Measurements from ENCODE around the gene RNF115. TPM values are rescaled to one million over a fixed set of nuclear protein-coding genes. Genes with fewer than 3 reads are reported as not detected.

Gene RNF115
- total and polyA plus RNA-seq, 2 of the 13 experiments (the other 11 are each of a cell fraction or from before 2014, with no cell fraction given): 6.0 to 10.1 TPM

DNA sequence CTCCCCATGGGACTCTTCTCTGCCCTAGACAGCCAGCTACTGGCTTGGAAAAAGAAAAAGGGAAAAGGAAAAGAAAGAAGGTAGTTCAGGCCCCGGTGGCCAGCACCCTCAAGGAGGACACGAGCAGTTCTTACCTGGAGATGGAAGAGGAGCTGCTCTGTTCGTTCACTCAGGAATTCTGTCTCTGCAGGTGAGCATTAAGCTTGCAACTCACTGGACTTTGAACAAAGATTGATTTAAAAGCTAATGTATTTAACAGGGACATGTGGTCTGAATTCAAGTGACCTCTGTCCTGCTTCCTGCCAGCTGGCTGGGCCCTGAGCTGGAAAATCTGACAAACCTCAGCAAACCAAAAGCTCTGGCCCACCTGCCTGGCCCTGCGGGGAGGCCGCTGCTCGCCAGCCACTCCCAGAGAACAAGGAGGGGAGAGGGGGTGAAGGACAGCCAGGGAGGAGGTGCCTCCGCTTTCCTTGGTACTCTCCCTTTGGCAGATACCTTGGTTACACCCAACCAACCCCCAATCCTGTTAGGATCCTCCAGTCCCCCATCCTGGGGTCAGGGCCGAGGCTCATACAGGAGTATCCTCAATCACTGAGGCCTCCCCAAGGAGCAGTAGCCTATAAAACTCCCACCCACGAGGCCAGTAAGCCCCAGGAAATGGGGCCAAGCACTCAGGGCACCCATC is 116.6 kb downstream of the RNF115 start, which contains the start of gene PDZK1 (continued):
- 0 out of 2 replicates have a peak, but pooled peaks have one; percentile 15 for TF ChIP-seq ZNF614 (CRISPR knock-in tag; IDR thresholded peaks at IDR 0.05; ENCODE audit: borderline replicate concordance)
- TF ChIP-seq, protein P1, sequence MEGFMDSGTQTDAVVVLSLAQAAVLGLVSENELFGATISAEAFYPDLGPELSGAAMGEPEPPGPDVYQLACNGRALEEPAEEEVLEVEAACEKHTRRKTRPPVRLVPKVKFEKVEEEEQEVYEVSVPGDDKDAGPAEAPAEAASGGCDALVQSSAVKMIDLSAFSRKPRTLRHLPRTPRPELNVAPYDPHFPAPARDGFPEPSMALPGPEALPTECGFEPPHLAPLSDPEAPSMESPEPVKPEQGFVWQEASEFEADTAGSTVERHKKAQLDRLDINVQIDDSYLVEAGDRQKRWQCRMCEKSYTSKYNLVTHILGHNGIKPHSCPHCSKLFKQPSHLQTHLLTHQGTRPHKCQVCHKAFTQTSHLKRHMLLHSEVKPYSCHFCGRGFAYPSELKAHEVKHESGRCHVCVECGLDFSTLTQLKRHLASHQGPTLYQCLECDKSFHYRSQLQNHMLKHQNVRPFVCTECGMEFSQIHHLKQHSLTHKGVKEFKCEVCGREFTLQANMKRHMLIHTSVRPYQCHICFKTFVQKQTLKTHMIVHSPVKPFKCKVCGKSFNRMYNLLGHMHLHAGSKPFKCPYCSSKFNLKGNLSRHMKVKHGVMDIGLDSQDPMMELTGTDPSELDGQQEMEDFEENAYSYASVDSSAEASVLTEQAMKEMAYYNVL (CRISPR knock-in tag; IDR thresholded peaks at IDR 0.05; ENCODE audit: borderline replicate concordance): 0 out of 2 replicates have a peak, but pooled peaks have one; percentile 42
- no peak for TF ChIP-seq NFKBIZ (CRISPR knock-in tag; IDR thresholded peaks at IDR 0.05)
- TF ChIP-seq, protein P2, sequence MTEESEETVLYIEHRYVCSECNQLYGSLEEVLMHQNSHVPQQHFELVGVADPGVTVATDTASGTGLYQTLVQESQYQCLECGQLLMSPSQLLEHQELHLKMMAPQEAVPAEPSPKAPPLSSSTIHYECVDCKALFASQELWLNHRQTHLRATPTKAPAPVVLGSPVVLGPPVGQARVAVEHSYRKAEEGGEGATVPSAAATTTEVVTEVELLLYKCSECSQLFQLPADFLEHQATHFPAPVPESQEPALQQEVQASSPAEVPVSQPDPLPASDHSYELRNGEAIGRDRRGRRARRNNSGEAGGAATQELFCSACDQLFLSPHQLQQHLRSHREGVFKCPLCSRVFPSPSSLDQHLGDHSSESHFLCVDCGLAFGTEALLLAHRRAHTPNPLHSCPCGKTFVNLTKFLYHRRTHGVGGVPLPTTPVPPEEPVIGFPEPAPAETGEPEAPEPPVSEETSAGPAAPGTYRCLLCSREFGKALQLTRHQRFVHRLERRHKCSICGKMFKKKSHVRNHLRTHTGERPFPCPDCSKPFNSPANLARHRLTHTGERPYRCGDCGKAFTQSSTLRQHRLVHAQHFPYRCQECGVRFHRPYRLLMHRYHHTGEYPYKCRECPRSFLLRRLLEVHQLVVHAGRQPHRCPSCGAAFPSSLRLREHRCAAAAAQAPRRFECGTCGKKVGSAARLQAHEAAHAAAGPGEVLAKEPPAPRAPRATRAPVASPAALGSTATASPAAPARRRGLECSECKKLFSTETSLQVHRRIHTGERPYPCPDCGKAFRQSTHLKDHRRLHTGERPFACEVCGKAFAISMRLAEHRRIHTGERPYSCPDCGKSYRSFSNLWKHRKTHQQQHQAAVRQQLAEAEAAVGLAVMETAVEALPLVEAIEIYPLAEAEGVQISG (CRISPR knock-in tag; IDR thresholded peaks at IDR 0.05): peak; percentile 71
- TF ChIP-seq, protein P3, sequence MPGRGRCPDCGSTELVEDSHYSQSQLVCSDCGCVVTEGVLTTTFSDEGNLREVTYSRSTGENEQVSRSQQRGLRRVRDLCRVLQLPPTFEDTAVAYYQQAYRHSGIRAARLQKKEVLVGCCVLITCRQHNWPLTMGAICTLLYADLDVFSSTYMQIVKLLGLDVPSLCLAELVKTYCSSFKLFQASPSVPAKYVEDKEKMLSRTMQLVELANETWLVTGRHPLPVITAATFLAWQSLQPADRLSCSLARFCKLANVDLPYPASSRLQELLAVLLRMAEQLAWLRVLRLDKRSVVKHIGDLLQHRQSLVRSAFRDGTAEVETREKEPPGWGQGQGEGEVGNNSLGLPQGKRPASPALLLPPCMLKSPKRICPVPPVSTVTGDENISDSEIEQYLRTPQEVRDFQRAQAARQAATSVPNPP (CRISPR knock-in tag; IDR thresholded peaks at IDR 0.05): no peak
- TF ChIP-seq NFE2L1 (CRISPR knock-in tag; IDR thresholded peaks at IDR 0.05; ENCODE audit: borderline replicate concordance): no peak
- TF ChIP-seq GATAD2A (CRISPR knock-in tag; IDR thresholded peaks at IDR 0.05): peak; percentile 68
- TF ChIP-seq, protein P4, sequence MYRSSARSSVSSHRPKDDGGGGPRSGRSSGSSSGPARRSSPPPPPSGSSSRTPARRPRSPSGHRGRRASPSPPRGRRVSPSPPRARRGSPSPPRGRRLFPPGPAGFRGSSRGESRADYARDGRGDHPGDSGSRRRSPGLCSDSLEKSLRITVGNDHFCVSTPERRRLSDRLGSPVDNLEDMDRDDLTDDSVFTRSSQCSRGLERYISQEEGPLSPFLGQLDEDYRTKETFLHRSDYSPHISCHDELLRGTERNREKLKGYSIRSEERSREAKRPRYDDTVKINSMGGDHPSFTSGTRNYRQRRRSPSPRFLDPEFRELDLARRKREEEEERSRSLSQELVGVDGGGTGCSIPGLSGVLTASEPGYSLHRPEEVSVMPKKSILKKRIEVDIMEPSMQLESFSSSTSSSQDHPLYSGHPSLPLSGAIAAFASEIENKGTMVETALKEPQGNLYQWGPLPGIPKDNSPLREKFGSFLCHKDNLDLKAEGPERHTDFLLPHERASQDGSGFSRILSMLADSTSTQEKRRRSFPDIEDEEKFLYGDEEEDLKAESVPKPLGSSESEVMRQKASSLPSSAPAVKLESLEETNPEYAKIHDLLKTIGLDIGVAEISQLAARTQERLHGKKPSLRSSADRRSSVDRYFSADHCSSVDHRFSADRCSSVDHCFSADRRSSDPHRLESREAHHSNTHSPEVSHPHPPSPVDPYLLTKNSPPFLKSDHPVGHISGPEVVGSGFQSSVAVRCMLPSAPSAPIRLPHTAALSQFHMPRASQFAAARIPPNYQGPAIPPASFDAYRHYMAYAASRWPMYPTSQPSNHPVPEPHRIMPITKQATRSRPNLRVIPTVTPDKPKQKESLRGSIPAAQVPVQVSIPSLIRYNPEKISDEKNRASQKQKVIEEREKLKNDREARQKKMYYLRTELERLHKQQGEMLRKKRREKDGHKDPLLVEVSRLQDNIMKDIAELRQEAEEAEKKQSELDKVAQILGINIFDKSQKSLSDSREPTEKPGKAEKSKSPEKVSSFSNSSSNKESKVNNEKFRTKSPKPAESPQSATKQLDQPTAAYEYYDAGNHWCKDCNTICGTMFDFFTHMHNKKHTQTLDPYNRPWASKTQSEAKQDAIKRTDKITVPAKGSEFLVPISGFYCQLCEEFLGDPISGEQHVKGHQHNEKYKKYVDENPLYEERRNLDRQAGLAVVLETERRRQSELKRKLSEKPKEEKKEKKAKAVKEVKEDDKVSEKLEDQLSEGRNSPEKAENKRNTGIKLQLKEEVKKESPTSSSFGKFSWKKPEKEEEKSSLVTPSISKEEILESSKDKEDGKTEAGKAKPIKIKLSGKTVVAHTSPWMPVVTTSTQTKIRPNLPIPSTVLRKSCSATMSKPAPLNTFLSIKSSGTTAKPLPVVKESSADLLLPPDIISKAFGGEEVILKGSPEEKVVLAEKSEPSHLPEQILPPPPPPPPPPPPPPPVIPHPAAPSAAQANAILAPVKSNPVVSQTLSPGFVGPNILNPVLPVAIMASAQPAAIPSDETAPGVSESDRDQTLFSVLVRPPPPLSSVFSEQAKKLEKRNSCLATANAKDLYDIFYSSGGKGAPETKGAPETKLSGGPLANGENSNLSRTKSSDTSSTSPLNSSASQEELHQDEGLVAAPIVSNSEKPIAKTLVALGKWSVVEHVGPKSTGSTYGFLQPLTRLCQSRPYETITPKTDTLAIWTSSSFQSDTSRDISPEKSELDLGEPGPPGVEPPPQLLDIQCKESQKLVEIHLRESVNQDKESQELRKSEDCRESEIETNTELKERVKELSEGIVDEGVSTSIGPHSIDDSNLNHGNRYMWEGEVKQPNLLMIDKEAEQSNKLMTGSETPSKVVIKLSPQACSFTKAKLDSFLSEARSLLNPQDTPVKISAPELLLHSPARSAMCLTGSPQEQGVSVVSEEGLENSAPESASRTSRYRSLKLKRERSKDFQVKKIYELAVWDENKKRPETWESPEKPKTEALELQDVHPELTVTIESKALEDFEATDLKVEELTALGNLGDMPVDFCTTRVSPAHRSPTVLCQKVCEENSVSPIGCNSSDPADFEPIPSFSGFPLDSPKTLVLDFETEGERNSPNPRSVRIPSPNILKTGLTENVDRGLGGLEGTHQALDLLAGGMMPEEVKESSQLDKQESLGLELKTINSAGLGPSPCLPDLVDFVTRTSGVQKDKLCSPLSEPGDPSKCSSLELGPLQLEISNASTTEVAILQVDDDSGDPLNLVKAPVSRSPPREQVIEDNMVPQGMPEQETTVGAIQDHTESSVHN (CRISPR knock-in tag; IDR thresholded peaks at IDR 0.05): no peak
- peak; percentile 78 for TF ChIP-seq ONECUT2 (CRISPR knock-in tag; IDR thresholded peaks at IDR 0.05)
- TF ChIP-seq, protein P5, sequence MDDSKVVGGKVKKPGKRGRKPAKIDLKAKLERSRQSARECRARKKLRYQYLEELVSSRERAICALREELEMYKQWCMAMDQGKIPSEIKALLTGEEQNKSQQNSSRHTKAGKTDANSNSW (CRISPR knock-in tag; IDR thresholded peaks at IDR 0.05; ENCODE audit: borderline replicate concordance): no peak
- TF ChIP-seq, protein P6, sequence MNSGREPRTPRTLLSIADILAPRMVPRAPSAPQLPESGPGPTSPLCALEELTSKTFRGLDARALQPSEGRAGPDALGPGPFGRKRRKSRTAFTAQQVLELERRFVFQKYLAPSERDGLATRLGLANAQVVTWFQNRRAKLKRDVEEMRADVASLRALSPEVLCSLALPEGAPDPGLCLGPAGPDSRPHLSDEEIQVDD (CRISPR knock-in tag; IDR thresholded peaks at IDR 0.05; ENCODE audit: borderline replicate concordance): no peak
- TF ChIP-seq SIX4 (CRISPR knock-in tag; IDR thresholded peaks at IDR 0.05): no peak
- TF ChIP-seq ZNF775 (CRISPR knock-in tag; IDR thresholded peaks at IDR 0.05; ENCODE audit: borderline replicate concordance): no peak
- TF ChIP-seq KDM4B (CRISPR knock-in tag; IDR thresholded peaks at IDR 0.05): no peak

Data from HepG2 (cell line).